HG03066 (cell line): ENCODE data around the gene ADCY2.

Experiments
- ATAC-seq: cut with Tn5 transposase; IDR thresholded peaks from one replicate; pipeline ENCODE4 v1.9.1; 2021; ENCODE audit warnings: low read depth; ENCODE audit not compliant: unreplicated experiment

ADCY2 gene

DNA sequence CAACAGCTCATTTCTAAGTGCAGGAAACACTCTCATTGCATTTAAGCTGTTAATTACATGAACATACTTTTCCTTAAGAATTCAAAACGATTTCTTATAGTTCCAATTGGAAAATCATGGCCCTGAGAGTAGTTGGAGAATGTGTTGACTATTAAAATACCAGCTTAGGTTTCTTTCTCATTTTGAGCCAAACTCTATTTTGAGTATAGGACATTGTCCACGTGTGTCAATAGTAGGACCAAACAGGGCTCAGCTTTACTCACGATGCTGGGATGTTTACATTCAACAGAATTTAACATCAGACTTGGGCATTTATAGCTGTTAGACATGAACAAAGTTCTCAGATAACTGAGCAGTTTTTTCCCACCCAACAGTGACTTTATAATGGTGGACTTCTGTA, 39.6 kb downstream of the ADCY2 start:
- no peak for ATAC-seq

DNA sequence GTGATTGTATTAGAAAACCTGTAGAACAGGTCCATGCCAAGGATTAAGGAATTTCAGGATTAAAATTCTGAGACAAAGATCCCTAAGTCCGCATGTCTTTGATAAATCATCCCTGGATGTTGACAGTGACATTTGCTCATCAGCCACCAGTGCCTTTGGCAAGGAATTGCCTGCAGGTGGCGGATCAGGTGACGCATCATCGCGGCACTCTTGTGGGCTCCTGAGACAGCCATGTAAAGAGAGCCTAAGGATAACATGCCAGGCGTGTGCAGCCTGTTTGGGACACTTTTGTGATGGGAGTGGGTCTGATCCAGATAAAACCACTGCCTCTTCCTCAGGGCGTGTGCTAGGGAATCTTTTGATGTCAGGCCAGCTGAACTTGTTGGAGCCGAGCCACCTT, 40.6 kb downstream of the ADCY2 start:
- ATAC-seq = no peak

DNA sequence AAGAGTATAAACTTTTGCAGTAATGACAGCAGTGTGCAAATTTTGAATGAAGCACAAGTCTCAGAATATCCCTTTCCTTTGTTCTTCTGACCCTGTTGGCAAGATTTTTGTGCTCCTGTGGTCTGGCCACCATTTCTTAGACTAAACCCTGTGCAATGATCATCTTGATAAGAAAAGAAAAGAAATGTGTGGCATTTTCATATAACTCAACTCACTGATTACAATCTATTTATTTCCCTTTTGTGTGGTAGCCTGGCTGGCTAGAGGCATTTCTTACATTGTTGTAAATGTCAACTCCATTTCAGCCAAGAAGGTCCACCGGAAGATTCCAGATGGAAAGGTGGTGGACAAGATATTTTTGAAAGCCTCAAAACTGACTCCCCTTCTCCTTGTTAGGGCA, 41.9 kb downstream of the ADCY2 start:
- ATAC-seq = no peak

DNA sequence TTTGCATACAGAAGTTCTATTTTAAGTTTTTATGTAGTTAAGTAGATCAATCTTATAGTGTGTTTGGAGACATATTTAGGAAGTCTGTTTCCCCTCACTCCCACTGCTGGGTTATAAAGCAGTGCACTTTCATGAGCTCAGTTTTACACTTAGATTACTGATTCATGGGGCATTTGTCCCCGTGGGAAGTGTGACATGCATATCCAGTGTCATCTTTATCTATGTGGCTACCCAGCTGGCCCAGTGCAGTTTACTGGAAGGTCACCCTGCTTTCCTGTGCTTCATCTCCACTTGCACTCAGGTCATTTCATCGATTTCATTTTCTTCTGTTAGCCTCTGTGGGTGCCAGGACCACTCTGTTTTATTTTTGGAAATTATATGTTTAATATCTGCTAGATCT, 49.1 kb downstream of the ADCY2 start:
- ATAC-seq = no peak

DNA sequence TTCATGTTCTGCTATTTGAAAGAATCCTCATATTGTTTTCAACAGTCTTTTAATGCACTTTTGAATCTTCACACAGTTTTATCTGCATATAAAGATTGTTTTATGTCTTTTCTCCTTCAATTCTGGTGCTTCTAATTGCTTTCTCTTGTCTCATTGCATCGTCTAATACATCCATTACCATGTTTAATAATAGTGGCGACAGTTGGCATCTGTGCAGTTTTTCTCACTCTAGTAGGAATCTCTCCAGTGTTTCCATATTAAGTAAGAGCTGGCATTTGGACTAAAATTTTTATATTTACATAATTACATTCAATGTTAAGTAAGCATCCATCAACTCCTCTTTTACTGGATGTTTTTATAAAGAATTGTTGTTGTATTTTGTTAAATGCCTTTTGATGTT, 49.9 kb downstream of the ADCY2 start:
- ATAC-seq = no peak

- no peak for ATAC-seq
Measured at GRCh38 chr5:7446913-7447312, 51.0 kb downstream of the ADCY2 start.

DNA sequence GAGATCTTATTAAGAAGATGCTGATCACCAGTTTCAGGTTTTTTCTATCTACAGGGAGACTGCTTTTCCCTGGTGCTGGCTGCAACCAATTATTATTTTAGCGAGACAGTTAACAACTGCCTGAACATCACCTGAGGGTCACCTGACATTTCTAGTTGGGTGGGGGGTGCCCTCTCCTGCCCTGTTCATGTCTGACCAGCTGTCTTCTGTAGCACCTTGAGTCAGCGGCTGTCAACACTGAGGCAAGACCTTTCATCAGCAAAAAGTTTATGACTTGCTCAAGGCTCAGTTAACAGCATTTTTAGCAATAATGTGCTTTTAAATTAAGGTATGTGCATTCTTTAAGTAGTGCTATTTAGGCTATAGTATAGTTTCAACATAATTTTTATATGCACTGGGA, 58.0 kb downstream of the ADCY2 start:
- ATAC-seq = no peak

GRCh38 chr5:7456206-7456605, 60.3 kb downstream of the ADCY2 start:
- ATAC-seq = no peak

DNA sequence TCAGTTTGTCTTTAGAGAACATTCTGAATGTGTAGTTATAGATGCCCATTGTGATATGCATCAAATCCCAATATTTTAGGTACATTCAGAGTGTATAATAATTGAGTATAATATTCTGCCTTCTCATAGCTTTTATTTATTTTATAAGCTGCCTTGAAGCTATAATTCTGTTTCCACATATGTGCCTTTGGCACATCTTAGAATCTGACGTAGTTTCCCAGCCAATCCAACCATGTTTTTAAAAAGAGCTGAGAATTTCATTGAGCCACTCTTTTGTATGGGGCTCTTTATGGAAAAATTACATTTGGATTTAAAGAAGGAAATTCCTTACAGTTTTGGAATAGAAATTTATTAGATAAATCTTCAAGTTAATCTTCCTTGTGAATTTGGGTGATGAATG, 65.4 kb downstream of the ADCY2 start:
- ATAC-seq = no peak

DNA sequence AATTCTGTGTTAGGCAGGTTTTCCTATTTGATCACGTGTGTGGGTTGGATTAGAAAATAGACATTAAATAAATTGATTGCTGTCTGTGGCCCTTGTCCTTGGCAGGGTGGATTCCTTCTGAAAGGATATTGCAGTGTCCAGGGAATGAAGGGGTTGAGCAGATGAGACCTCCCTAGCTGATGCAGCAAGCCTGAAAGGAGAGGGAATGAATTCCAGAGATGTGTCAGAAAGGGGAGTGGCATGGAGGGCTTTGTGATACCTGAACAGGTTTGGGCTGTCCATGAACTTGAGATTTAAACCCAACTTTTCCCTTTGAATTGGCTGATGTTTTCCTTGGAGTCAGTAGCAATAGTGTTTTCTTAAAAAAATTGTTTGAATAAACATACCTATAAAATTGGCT, 66.8 kb downstream of the ADCY2 start:
- no peak for ATAC-seq

DNA sequence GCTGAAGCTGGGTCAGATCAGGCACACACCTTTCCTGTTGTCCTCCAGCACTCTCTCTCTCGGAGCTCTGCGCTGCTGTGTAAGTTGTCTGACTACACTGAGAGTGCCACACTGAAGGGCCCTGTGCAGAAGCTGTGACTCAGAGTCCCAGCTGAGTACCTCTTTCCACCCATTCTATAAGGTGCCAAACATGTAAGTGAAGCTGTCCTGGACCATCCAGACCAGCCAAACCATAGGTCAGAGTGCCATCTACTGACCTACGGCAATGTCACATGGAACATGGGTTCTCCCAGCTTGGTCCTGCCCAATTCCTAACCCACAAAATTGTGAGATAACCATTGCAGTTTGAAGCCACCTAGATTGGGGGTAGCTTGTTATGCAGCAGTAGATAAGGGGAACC, 68.2 kb downstream of the ADCY2 start:
- ATAC-seq = no peak

DNA sequence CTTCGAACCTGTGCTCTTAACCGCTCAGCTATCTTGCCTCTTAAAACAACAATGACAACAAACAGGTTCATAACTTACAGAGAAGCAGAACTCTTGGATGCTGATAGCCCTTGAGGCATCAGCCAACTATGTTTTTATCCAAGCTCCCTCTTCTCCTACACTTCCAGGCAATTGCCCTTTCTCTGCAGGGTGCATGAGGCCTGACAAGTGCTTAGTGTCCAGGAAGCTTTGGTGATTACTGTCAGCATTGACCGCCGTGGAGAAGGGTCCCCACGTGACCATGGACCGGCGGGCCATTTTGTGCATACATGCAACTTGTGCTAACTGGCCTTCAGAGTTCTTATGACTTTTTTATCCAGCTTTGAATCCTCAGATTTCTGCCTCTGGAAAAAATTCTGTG, 71.2 kb downstream of the ADCY2 start:
- ATAC-seq = no peak

DNA sequence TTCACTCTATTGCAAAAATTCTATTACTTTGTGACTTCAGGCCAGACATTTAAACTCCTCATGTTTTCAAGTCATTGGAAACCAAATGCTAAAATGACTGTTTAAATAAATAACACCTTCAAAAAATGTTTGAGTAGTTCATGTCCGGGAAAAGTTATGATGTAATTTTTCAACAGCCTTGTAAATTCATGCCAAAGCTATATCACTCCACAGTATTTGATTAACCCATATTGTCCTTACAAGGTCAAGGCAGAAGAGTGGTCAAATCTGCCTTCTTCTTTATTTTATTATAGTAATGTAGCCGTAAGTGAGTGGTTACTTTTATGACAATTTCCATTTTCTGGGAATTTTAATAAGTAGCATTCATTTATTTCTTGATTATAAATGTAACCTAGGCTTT, 72.8 kb downstream of the ADCY2 start:
- ATAC-seq = no peak

DNA sequence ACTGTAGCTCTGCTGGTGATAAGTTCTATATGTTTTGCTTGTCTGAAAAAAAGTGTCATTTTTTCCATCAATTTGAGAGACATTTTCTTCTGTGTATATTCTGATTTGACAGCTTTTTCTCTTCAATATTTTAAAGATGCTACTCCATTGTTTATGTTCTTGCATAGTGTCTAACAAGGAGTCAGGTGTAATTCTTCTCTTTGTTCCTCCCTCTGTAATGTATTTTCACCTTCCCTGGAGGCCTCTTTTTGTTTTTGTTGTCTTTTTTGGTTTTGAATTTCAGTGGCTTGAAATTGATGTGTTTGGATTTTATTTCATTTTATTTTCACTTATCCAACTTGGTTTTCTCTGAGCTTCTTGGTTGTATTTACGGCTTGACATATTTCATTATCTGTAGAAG, 75.8 kb downstream of the ADCY2 start:
- ATAC-seq = no peak

DNA sequence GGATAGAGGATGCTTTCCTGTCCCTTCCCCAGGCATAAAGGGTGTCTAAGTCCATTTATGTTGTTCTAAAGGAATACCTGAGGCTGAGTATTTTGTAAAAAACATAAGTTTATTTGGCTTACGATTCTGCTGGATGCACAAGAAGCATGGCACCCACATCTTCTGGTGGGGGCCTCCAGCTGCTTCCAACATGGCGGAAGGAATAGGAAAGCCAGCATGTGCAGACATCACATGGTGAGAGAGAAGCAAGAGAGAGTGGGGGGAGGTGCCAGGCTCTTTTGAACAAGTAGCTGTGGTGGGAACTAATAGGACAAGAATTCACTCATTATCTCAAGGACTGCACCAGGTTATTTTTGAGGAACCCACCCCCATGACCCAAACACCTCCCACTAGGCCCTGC, 77.2 kb downstream of the ADCY2 start:
- no peak for ATAC-seq

DNA sequence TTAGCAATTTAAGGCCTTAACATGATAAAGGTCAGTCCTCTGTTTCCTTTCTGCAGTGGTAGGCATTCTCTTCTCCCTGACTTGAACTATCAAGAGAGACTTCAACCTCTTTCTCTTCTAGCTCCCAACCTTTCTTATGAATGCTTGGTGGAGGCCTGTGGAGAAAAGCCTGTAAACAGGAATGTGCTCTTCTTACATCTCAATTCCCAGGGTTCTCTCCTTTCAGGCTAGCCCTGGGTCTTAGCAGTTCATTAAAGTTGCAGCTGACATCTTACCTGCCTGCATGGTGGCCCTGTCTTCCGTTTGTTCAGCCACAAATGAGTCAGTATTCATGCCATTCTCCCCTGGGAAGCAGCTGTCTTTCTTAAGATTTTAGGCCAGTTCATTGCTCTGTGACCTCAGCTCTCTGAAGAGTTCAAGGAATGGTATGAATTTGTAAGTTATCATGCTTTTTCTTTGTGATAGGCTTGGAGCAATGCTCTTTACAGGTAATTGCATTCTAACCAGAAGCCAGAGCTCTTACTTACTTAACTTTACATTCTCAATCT, 77.8 kb downstream of the ADCY2 start:
- ATAC-seq = no peak

DNA sequence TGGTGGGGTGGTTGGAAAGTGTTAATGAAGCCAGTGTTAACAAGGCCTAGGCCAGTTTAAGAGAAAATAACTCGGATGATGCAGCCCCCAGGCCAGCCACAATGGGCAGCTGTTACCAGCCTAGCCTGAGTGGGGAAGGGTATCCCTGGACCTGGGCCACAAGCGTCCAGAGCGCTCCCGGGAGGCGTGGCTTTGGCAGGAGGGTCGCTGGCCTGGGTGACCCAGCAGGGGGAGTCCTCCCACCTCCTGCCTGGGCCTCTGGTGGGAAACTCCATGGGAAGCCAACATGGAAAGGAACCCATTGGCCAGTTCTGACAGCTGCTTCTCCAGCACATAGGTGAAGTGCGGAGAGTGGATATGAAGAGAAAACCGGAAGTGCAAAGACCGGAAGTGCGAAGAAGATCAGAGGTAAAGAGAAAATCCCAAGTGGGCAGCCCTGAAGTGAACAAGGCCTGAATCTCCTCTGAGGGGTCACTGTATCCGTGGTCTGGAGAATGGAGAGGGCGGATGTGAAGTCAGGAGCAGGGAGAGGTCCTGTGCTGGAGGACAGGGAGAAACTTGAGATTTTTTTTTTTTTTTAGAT, 79.0 kb downstream of the ADCY2 start:
- ATAC-seq = no peak

DNA sequence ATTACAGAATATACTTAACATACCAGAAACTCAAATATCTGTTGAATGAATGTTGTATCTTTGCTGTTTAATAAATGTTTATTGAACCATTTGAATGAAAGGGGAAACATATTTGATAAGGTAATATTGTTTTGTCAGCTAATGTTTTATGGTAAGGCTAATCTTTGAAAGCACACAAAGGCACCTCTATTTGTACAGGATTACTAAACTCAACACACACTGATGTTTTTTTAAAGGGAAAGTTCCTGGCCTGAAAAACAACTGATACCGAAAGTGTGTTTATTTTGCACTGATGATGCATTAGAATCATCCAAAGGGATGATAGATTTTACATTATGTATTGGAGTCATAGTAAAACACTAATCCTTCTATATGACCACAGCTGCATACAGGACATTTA, 82.5 kb downstream of the ADCY2 start:
- no peak for ATAC-seq

DNA sequence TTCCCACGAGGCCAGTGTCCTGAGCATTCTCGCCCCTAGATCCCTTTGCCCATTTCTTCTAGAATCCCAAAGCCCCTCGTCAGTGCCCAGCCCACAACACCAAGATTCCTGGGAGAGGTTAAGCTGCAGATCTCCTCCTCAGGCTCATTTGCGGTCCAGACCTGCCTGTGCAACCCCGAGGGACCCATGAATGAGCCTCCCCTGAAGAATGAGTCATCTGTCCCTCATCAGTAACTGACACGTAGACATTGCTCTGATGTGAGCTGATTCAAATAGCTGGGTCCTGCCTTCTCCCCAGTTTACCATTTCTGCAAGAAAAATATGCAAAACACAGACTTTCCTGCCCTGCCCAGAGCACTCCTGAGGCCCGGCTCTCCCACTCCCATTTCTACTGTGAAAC, 92.8 kb downstream of the ADCY2 start:
- ATAC-seq = no peak

DNA sequence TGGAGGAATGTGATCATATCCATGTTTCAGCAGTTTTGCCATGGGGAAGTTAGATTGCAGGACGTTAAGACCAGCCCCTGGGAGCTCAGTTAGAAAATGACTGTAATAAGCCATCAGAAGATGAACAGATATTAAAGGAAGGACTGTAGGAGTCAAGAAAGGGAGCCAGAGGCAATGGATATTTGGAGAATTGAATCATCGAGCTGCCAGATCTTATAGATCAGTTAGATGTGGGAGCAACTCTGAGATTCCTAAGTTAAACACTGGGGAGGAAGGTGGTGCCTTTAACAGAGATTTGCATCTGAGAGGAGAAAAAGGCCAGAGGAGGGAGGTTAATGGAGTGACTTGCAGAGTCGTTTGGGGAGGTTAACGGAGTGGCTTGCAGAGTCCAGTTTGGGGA, 96.4 kb downstream of the ADCY2 start:
- ATAC-seq = no peak

DNA sequence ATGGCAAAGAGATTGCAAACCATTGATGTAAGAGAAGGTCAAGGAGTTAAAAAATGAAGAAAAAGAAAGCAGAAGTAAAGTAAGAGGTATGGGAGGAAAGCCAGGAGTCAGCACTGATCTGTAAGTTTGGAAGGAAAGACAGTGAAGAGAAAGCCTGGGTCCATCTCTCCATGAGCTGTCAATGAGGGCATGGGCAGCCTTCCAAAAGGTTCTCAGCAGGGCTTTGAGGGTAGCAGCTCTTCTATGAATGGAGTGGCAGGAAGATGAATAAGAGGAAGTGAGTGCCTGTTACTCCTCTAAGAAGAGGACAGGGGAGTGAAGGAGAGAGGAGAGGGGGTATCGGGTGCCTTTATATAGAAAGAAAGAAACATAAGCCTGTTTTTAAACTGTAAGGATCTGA, 97.1 kb downstream of the ADCY2 start:
- ATAC-seq = no peak

- ATAC-seq = no peak
Measured at GRCh38 chr5:7493622-7494021, 97.7 kb downstream of the ADCY2 start.

- no peak for ATAC-seq
Measured at GRCh38 chr5:7494481-7495130, 98.7 kb downstream of the ADCY2 start.
